DOHH2 (cell line): ENCODE data around the gene EXD3.

Experiments used
- CTCF ChIP-seq: fragments of 200-600 bp; sonication (generic); IDR thresholded peaks from one replicate; pipeline ENCODE4 v1.5.1; 2014; ENCODE audit warnings: antibody characterized with exemption, mild to moderate bottlenecking, low read depth, low read length; ENCODE audit not compliant: poor library complexity, severe bottlenecking
- EZH2phosphoT487 ChIP-seq: fragments of 200-600 bp; sonication (generic); IDR thresholded peaks from 2 replicates; pipeline ENCODE4 v1.6.1; 2017; ENCODE audit warnings: borderline replicate concordance, mild to moderate bottlenecking, antibody characterized with exemption, low read length, moderate library complexity, mixed read lengths

GRCh38 chr9:137462986-137463930 lies 40.3 kb upstream of the EXD3 start:
- no peak for TF ChIP-seq CTCF
- TF ChIP-seq EZH2phosphoT487 = no peak
